Measurements from ENCODE around the gene RFLNA.

Gene RFLNA

GRCh38 chr12:124338876-124339603 is 44.1 kb downstream of the RFLNA start:
- DNase-seq (ENCODE audit: low spot score) = no peak

- no peak for DNase-seq (ENCODE audit: low spot score)
Observed at GRCh38 chr12:124340080-124340900, 45.4 kb downstream of the RFLNA start.

- DNase-seq (ENCODE audit: low spot score) = no peak
Observed at GRCh38 chr12:124341645-124342069, 46.8 kb downstream of the RFLNA start.

GRCh38 chr12:124344022-124344421 is 49.1 kb downstream of the RFLNA start:
- no peak for DNase-seq (ENCODE audit: low spot score)

GRCh38 chr12:124344526-124344925 is 49.6 kb downstream of the RFLNA start:
- DNase-seq (ENCODE audit: low spot score) = no peak

GRCh38 chr12:124345795-124346194 is 50.9 kb downstream of the RFLNA start:
- no peak for DNase-seq (ENCODE audit: low spot score)

GRCh38 chr12:124346425-124347168 is 51.7 kb downstream of the RFLNA start:
- DNase-seq (ENCODE audit: low spot score) = no peak

- no peak for DNase-seq (ENCODE audit: low spot score)
Observed at GRCh38 chr12:124347335-124347734, 52.4 kb downstream of the RFLNA start.

- DNase-seq (ENCODE audit: low spot score) = peak; percentile 29
Observed at GRCh38 chr12:124347805-124348658, 53.1 kb downstream of the RFLNA start.

GRCh38 chr12:124348659-124349380 is 53.9 kb downstream of the RFLNA start:
- no peak for DNase-seq (ENCODE audit: low spot score)

GRCh38 chr12:124350491-124350890 is 55.6 kb downstream of the RFLNA start:
- DNase-seq (ENCODE audit: low spot score) = no peak

GRCh38 chr12:124351422-124351821 is 56.5 kb downstream of the RFLNA start:
- DNase-seq (ENCODE audit: low spot score) = no peak

- DNase-seq (ENCODE audit: low spot score) = no peak
Observed at GRCh38 chr12:124352257-124352656, 57.4 kb downstream of the RFLNA start.

- DNase-seq (ENCODE audit: low spot score) = peak; percentile 27
Observed at GRCh38 chr12:124352839-124353238, 57.9 kb downstream of the RFLNA start.

- no peak for DNase-seq (ENCODE audit: low spot score)
Observed at GRCh38 chr12:124354400-124354799, 59.5 kb downstream of the RFLNA start.

GRCh38 chr12:124356221-124356620 is 61.3 kb downstream of the RFLNA start:
- no peak for DNase-seq (ENCODE audit: low spot score)

GRCh38 chr12:124357616-124358015 is 62.7 kb downstream of the RFLNA start:
- DNase-seq (ENCODE audit: low spot score) = no peak

GRCh38 chr12:124358572-124358971 is 63.7 kb downstream of the RFLNA start:
- no peak for DNase-seq (ENCODE audit: low spot score)

- DNase-seq (ENCODE audit: low spot score) = no peak
Observed at GRCh38 chr12:124359671-124360581, 65.0 kb downstream of the RFLNA start.
